Measurements from ENCODE around the gene NR4A1. TPM values are rescaled to one million over a fixed set of nuclear protein-coding genes. Genes with fewer than 3 reads are reported as not detected.

NR4A1 gene
- total and polyA plus RNA-seq, 9 of the 15 experiments (the other 6 are each of a cell fraction or from before 2014, with no cell fraction given): 0.07 to 4.7 (median 1.9) TPM; not detected in 1

GRCh38 chr12:52032804-52033445 is 18.3 kb upstream of the NR4A1 start (continued):
- TF ChIP-seq GTF3C2 (IDR thresholded peaks at IDR 0.05; ENCODE audit: borderline replicate concordance, extremely low read depth, insufficient read length): no peak
- TF ChIP-seq PRDM10 (IDR thresholded peaks at IDR 0.05; ENCODE audit: partially characterized antibody): no peak
- no peak for TF ChIP-seq RBM15 (IDR thresholded peaks at IDR 0.05; ENCODE audit: insufficient read depth, low read length)
- TF ChIP-seq ZNF780A (CRISPR knock-in tag; IDR thresholded peaks at IDR 0.05): no peak
- TF ChIP-seq TAF1 (IDR thresholded peaks at IDR 0.05; ENCODE audit: control insufficient read depth, extremely low read depth, insufficient read depth, low read length, severe bottlenecking): peak; percentile 56
- TF ChIP-seq ZC3H8 (IDR thresholded peaks at IDR 0.05): no peak
- TF ChIP-seq ZNF174 (CRISPR knock-in tag; IDR thresholded peaks at IDR 0.05): no peak
- peak; percentile 94 for TF ChIP-seq HIVEP1 (CRISPR knock-in tag; IDR thresholded peaks at IDR 0.05)
- no peak for TF ChIP-seq ZHX1 (conservative IDR thresholded peaks at IDR 0.05; ENCODE audit: low read length)
- TF ChIP-seq TCF3 (CRISPR knock-in tag; IDR thresholded peaks at IDR 0.05): no peak
- TF ChIP-seq ARID4B (CRISPR knock-in tag; IDR thresholded peaks at IDR 0.05): 0 out of 2 replicates have a peak, but pooled peaks have one; percentile 34
- no peak for TF ChIP-seq U2AF1 (optimal IDR thresholded peaks at IDR 0.05; ENCODE audit: low read depth, low read length)
- TF ChIP-seq PML (IDR thresholded peaks at IDR 0.05; ENCODE audit: low read length): no peak
- no peak for TF ChIP-seq KAT8 (IDR thresholded peaks at IDR 0.05; ENCODE audit: low read depth)

Measured in K562 (cell line).